GM18520 (cell line): ENCODE results near the gene ERC1.

Experiments used
- ATAC-seq: cut with Tn5 transposase; IDR thresholded peaks from one replicate; pipeline ENCODE4 v1.9.1; 2021; ENCODE audit not compliant: unreplicated experiment

The ERC1 gene

DNA sequence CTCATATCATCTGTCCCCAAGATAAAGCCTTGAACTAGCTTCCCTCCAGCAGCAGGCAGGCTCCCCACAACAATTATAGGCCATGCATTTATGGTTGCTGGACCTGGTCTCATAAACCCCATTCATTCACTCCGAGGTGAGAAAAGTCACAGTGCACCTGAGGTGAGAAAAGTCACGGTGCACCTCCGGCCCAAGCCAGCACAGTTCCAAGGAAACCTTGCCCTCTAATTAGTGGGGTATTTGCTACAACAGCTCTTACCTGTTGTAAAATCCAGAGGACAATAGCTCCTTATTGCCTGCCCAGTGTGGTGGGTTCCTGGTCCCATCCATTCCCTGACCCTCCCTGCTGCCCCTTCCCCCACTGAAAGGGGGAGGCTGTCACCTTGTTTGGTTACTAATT lies 537.8 kb downstream of the ERC1 start:
- ATAC-seq: no peak

DNA sequence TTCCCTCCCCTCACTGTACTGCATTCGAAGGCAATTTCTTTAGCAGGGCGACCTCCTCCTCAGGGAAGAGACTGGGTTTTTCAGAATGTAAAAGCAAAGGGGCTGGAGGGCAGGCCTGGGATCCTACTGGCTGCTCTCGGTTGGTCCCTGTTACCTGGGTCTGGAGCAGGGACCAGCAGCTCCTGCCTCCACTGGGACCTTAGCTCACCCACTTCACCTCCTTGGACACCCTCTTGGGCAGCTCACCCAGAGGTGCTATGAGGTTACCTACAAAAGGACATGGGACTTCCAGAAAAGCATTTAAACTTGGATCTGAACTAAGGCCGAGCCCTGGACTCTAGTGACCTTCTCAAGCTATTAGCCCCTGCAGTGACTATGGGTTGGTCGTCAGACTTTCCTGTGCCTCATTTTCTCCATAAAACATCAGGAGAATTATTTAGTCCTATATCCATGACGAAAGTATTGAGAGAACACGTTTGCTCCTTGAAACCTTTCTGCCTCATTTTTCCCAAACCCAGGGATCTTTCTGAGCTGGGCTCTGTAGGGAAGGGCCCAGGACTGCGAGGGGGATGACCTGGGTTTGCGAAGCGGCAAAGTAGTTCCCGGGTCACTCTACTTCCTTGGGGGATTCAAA lies 538.3 kb downstream of the ERC1 start:
- no peak for ATAC-seq

DNA sequence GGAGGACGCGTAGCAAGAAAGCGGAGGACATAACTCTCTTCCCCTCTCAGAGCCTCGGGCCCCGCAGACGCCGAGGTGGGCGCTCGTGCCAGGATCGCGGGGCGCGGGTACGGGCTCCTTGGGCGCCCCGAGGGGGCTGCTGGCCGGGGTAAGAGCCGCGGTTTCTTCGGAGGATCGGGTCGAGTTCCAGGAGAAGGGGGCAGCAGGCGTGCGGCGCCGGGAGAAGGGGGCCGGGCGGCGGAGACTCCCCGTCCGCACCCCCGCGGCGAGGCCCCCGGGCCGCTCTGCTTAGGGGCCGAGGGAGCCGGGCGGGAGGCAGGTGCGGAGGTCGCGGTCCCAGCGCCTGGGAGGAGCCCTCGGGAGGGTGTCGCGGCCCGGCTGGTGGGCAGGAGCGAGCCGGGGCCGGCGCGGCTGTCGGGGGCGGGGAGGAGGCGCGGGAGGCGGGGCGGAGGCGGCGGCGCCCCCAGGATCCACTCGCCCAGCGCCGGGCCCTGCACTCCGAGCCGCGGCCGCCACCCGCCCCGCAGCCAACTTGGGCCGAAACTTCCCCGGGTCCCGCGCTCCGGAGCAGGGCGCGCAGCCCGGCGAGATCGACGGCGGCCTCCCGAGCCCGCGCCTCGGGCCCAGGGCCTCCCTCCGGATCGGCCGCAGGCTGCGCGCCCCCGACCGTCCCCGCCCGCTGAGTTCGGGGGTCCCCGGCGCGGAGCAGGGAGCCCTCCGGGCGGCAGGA lies 539.0 kb downstream of the ERC1 start:
- no peak for ATAC-seq

DNA sequence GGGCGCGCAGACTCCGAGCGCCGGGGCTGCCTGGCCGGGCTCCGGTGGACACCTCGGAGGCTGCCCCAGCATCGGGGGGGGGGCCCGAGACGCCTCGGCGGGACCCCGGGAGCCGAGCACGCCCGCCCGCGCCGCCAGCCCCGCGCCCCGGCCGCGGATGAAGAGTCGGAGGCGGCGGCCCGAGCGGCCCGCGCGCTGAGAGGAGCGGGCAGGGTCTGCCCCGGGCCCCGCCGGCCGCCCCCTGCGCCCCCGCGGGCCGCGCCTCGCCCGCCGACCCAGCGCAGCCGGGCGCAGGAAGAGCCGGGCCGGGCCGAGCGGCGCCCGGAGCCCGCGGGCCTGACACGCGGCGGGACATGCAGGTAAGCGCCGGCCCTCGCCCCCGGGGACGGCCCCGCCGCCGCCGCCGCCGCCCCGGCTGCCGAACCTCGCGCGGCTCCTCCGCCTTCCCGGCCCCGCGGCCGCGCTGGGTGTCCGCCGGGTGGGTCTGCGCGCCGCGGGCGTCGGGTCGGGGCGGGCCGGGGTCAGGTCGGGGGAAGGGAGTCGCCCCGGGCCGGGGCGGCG lies 539.6 kb downstream of the ERC1 start:
- no peak for ATAC-seq

DNA sequence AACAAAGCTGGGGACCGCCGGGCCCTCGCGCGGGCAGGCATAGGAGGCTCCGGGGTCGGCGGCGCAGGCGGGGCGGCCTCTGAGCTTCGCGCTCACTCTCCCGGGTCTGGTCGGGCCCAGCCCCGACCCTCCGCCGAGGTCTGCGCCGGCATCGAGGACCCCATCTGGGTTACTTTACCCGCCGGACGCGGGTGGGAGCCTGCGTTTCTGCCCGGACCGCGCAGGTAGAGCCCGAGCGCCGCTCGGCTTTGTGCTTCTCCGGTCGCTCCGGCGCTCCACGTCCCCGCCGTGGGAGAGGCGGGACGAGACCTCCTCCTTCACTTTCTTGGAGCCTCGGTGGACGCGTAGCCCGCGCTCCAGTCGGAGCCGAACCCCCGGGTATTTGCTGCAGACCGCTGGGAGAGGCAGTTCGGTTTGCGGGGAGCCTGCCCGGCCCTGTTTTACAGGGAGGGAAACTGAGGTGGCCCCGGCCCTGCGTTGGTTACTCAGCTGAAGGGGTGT lies 540.2 kb downstream of the ERC1 start:
- no peak for ATAC-seq

DNA sequence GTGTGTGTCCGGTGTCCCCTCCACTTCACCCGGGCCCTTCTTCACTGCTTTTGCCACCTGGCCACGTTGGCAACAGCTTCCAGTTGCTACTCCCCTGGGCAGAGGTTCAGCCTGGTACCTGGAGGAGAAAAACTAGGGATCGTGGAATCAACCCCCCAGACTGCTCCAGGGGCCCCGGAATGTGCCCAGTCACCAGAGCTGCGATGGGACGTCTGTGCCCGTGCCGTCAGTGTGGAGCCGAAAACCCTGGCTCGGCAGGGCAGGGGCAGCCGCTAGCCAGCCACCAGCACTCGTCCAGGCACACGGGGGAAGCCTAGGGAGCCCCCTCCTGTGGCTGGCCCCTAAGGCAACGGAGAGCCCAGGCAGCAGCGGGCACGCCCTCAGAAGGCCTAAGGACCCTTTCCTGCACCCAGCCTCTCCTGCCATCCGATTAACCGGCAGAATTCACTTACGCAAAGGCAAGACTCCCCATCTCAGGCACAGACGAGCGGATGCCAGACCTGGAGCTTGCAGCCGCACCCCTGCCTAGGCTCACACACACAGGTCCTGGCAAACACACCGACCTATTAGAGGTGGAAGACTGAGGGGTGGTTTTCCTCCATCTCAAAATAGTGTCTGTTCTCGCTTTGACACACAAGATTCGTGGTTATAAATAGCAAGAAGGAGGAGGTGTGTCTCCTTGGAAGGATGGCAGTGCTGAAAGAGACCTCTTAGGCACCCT lies 540.8 kb downstream of the ERC1 start:
- no peak for ATAC-seq

DNA sequence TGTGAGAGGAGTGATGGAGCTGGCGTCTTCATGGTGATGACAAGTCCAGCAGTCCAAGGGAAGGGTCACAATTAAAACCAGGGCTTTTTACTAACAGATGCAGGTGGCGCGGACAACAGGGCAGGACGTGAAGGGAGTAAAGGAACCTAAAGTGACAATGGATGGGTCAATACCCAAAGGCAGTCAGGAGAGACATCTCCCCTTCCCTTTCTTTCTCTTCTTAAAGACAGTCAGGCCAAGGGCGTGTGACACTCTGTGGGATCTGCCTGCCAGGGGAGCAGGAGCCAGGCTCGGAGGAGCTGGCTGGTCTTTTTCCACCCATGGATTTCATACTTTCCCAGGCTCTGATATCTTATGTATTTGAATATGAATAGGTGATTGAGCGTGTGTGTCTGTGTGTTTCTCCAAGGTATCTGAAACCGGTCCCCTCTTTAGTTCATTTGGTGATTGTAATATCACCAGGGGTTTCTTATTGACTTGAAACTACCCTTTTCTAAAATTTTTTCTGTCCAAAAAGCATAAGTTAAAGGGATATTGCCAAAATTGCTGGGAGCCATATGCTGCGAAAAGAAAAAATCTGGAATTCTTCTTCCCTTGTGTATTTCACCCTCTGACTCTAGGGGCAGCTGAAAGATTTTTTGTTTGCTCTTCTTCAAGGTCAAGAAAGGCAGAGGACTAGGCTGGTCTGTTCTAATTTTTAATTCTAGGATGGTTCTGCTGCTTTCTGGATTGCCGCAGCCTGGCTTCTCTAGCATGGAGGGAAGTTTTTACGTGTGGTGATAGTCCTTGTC lies 541.5 kb downstream of the ERC1 start:
- ATAC-seq: no peak

DNA sequence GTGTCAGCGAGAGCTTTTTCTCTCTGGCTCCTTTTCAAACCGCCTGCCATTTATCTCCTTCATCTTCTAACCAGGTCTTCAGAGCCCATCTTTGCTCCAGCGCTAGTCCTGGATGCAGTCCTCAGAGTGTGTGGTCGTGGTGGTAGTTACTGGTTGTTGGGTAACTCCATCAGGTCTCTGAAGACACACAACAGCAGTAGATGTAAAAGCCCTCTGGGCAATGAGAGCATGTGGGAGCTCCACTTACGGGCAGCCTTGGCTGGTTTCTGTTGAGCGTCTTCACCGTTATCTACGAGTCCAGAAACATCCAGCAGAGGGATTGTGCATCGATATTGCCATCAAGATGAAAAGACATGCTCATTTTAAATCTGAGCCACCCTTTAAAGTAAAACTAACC lies 542.2 kb downstream of the ERC1 start:
- ATAC-seq: peak; percentile 19

DNA sequence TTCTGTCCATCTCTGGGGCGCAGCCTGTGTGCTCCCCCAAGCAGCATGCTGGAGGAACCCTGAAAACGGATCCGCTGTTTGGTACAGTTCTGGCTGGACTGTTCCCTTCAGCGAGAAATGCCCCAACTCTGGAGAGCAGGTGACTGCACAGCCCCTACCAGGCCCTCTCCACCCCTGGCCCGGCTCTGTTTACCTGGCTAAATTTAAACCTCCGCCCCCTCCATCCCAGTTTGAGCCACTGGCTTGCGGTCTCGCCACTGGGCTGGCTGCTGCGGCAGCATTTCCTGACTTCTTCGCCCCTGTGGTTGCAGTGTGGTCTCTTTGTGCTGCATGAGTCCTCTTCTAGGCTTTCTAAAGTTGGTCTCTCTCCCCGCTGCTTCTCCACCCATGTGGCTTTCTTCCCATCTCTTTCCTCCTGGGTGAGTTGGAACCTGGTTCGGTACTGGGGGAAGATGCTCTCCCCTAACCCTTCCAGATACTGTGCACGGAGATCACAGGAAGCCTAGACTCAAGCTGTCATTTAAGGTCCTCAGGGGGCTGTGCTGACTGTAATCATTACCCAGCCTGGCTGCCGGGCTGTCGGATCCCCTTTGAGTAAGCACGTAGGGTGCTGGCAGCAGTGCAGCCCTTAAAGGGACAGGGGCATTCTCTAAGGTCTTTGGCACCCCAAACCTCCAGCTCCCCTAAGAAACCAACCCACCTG lies 542.7 kb downstream of the ERC1 start:
- peak; percentile 40 for ATAC-seq

DNA sequence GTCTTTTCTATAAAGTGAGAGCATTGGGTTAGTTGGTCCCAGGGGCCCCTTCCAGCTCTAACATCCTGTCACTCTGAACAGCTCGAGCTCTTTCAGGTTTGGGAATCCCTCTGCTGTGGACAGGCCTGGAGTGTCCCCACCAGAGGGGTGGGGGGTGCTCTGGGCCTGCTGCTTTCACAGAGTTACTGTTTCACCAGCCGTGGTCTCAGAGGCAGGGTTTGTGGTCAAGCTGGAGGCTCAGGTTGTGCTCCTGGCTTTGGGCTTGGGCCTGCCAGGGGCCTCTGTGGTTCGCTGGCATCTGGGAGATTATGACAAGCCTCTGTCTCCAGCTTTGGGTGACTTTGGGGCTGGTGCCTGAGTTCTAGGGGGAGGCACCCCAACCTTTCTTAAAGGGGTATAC lies 543.7 kb downstream of the ERC1 start:
- ATAC-seq: no peak

DNA sequence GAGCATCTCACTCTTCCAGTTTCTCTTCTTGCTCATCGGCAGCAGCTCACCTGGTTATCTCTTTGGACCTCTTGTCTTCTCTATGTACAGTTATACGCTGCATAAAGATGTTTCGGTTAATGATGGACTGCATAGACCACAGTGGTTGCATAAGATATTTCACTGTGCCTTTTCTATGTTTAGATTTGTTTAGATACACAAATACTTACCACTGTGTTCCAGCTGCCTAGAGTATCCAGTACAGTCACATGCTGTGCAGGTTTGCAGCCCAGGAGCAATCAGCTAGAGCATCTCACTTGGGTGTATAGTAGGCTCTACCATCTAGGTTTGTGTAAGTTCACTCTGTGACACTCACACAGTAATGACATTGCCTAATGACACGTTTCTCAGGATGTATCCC lies 545.8 kb downstream of the ERC1 start:
- no peak for ATAC-seq

DNA sequence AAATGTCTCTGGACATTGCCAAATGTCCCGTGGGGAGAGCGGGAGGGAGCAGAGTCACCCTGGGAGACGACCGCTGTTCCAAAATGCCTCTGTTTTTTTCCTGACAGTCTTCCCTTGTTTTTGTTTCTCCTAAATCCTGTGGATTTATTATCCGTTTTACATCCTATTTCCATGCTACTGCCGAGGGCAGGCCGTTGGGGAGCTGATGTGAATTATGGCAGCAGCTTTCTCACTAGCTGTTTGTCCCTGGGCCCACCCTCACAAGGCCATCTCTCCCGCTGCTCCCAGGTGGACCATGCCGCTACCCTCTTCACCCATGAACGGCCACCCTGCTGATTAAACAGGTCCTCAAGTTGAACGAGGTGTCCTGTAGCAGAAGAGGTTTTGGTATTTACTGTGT lies 548.1 kb downstream of the ERC1 start:
- no peak for ATAC-seq

DNA sequence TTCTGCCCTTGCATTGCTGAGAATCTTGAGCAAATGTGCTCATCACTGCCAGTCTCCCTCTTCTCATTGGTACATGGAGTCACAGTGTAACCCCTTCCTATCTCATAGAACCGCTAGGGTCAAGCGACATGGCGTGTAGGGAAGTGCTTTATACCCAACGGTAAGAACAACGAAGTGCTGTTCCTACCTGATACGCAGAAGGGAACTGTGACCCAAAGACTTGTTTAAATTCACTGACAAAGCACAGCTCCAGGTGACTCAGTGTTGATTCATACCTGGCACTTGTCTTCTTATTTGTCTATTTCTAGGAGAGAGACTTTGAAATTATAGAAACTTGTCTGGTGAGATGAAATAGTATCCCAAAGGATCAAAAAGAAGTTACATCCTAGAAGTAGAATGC lies 549.7 kb downstream of the ERC1 start:
- ATAC-seq: no peak

DNA sequence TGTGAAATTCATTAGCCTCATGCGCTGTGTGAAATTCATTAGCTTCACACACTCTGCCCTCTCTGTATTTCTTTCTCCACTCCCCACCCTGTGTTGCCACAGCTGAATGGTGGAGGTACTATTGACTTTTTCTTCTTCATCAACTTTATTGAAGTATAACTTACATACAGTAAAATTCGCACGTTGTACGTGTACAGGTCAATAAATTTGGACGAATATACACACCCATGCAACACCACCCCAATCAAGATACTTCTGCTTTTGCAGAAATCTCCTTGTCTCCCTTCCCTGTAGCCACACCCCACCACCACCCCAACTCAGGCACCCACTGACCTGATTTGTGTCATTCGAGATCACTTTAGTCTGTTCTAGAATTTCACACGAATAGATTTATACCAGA lies 551.6 kb downstream of the ERC1 start:
- no peak for ATAC-seq

DNA sequence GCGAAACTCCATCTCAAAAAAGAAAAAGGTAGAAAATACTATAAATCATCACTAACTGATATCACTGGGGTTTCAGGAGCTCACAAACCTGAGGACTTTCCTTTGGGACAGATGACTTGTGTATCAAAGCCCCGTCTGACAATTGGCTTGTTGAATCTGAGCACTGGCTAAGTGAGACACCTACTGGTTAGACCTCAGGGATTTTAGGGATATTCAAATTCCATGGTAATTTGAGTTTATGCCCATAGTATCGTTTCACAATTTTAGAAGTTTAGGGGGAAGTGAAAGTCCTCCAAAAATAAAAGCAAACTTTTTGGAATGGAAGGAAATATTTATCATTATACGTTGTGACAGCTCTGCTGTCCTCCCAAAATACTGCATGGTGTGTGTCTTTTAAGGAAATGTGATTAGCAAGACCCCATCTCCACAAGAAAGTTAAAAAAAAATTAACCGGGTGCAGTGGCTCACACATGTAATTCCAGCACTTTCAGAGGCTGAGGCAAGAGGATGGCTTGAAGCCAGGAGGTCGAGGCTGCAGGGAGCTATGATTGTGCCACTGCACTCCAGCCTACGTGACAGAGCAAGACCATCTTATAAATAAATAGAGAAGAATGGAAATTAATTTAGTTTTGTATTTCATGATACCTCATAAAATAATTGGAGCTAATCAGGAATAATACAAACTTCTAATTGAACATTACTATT lies 554.1 kb downstream of the ERC1 start:
- no peak for ATAC-seq
